COLO668 (cell line): Measurements from ENCODE around the gene NAA60.

Experiments used
- DNase-seq: peaks from one replicate; lab custom pipeline; 2025; ENCODE audit not compliant: unreplicated experiment; lab: John Stamatoyannopoulos, UW

NAA60 gene

GRCh38 chr16:3508736-3509135, 65.3 kb downstream of the NAA60 start:
- DNase-seq, result no peak

DNA sequence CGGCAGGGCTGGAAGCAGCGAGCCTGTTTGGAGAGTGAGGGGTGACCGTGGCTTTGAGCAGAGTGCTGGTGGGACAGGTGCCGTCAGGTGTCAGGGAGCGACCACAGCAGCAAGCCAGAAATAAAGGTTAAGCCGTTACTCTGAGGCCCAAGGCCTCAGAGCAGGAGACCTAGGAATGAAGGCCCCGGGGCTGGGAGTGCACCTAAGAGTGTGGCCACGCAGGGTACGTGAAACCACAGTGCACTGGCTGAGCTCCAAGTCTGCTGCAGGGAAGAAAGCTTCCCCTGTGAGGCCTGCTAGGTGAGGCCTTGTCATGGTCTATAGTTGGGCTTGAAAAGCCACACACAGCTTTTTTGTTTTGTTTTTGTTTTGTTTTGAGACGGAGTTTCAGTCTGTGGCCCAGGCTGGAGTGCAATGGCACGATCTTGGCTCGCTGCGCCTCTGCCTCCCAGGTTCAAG, 66.0 kb downstream of the NAA60 start:
- no peak for DNase-seq

DNA sequence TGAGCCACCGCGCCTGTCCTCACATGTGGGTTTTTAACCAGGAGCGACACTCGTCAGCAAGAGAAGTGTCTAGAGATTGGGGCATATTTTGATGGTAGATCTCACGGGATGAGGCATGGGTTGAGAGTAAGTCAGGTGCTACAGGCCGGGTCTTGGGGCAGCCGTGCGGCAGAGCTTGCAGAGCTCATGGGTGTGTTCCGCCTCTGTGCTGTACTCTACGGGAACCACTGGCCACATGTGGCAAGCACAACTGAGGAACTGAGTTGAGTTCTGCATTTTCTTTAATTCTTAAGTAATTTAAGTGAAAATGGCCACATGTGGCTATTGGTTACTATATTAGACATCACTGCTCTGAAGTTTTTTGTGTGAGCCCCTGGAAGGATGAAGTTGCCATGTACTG, 66.9 kb downstream of the NAA60 start:
- DNase-seq, result no peak

DNA sequence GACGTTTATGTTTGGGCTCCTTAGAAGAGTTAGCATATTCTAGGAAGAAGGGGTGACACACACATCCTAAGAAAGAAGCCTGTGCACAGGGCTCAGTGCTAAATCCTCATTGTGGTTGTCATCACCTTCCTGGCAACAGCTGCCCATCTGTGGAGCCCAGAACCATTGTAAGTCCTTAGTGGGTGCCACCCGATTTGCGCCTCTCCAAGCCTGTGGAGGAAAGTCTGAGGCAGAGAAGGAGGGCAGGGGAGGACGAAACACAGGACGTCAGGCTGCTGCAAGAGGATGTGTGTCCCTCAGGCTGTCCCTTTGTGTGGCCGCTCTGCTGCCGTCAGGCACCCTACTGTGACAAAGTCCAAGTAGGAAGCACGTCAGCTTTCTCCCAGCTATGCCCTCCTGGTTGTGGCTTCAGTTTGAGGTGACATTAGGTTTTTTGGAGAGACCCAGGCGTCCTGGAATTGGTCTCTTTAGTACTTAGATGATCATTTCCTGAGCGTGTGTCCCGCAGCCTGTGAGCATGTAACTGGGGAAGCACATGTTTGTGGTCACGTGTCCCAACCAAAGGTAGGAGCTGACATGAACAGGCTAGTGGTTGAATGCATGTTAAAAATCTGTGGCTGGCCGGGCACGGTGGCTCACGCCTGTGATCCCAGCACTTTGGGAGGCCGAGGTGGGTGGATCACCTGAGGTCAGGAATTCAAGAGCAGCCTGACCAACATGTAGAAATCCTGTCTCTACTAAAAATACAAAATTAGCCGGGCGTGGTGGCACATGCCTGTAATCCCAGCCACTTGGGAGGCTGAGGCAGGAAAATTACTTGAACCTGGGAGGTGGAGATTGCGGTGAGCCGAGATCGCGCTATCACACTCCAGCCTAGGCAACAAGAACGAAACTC, 68.1 kb downstream of the NAA60 start:
- no peak for DNase-seq

GRCh38 chr16:3513892-3514583, 70.6 kb downstream of the NAA60 start:
- no peak for DNase-seq

- DNase-seq, result no peak
Observed at GRCh38 chr16:3514621-3515020, 71.1 kb downstream of the NAA60 start.

DNA sequence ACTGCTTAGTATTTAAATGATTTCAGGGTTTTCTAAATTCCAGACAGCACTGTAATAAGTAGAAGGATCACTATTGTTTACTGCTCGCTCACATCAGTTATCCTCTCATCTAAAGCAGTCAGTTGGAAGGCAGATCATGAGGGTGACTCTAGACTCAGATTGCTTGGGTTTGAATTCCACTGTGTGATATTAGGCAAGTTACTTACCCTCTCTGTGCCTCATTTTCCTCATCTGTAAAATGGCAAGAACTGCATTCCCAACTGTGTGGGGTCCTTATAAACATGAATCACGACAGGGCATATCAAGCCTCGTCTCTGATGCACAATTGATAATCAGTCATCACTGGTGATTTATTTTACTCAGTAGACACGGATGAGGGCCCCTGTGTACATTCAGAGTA, 72.4 kb downstream of the NAA60 start:
- DNase-seq, result no peak

DNA sequence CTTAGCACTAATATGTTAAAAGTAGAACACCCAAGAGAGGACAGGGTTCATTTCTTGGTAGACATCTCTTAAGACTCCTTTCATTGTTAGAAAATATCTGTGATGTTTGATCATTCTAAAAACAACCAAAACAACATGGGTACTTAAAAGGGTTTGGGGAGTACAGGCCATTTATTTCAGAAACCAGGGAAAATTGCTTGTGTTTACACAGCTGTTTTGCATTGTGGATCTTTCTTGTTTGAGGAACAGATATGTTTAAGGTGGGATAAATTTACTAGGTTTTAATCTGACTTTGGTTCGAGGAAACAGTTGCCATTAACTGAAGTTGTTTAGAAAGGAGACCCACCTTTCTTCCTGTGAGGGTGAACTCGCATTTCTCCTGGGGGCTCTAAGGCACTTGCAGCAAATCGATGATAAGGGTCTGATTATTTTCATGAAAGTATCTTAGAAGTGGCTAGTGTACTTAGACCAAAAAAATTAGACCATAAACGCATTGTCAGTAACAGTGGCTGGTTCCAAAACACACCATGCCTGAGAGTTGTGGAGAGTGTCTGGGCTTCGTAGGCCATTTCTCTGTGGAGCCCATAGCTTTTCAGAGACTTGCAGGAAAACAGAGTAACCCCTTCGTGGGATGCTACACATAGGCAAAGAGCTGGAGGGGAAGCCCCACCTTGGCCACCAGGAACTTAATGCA, 75.0 kb downstream of the NAA60 start:
- DNase-seq, result no peak

GRCh38 chr16:3518986-3519348, 75.5 kb downstream of the NAA60 start:
- DNase-seq, result no peak

GRCh38 chr16:3519581-3519980, 76.1 kb downstream of the NAA60 start:
- DNase-seq, result no peak

- no peak for DNase-seq
Observed at GRCh38 chr16:3520413-3520812, 76.9 kb downstream of the NAA60 start.

DNA sequence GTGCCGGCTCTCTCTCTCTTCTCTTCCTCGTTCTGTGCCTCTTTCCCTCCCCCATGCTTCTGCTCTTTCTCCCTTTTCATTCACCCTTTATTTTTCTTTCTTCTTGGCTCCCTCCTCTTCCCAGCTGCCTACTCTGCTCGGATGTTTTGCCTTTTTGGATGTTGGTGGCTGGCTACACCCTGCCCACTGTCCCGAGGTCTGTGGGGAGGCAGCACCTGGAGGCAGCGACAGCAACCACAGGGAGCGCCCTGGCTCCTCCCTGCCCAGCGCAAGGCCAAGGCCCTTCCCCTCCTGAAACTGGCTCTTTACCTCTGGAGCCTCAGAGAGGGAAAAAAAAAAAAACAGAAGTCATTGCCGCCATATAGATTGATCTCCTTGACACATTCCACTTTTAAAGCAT, 77.4 kb downstream of the NAA60 start:
- DNase-seq, result no peak

- DNase-seq, result no peak
Observed at GRCh38 chr16:3523281-3523680, 79.8 kb downstream of the NAA60 start.

- DNase-seq, result no peak
Observed at GRCh38 chr16:3525951-3526350, 82.5 kb downstream of the NAA60 start.

DNA sequence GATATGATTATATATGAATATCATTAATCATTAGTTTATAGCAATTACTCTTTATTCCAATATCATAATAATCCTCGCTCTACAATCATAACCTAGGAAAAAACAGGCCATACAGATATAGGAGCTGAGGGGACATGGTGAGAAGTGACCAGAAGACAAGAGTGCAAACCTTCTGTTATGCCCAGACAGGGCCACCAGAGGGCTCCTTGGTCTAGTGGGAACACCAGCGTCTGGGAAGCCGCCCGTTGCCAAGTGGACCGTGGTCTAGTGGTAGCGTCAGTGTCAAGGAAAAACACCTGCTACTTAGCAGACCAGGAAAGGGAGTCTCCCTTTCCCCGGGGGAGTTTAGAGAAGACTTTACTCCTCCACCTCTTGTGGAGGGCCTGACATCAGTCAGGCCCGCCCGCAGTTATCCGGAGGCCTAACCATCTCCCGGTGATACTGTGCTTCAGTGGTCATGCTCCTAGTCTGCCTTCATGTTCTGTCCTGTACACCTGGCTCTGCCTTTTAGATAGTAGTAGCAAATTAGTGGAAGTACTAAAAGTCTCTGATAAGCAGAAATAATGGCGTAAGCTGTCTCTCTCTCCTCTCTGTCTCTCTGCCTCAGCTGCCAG, 83.8 kb downstream of the NAA60 start:
- peak; percentile 79 for DNase-seq

DNA sequence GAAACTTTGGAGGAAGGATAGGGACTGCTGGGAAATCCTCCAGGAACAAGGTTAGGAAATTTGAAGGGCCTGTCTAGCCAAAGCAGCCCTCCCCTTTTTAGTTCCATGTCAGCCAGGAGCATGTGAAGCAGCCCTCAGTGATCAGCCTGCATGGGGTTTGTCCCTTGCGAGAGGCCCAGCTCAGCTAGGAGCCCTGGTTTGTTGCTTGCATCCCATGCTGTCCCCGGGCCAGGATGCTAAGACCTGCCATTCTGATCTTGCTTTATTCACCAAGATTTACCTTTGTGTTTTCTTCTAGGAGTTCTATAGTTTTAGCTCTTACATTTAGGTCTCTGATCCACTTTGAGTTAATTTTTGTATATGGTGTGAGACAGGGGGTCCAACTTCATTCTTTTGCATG, 84.9 kb downstream of the NAA60 start:
- DNase-seq, result no peak

DNA sequence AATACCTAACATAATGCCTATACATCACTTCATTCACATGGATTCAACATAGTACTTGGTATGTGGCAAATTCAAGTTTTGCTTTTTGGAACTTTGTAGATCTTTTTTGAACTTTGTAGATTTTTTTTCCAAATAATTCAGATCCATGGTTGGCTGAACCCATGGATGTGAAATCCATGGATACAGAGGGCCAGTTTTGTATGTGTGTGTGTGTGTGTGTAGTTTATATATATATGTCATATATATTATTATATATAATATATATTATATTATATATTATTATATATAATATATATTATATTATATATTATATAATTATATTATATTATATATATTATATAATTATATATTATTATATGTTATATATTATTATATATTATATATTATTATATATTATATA, 85.7 kb downstream of the NAA60 start:
- no peak for DNase-seq

GRCh38 chr16:3530371-3530914, 87.0 kb downstream of the NAA60 start:
- no peak for DNase-seq

DNA sequence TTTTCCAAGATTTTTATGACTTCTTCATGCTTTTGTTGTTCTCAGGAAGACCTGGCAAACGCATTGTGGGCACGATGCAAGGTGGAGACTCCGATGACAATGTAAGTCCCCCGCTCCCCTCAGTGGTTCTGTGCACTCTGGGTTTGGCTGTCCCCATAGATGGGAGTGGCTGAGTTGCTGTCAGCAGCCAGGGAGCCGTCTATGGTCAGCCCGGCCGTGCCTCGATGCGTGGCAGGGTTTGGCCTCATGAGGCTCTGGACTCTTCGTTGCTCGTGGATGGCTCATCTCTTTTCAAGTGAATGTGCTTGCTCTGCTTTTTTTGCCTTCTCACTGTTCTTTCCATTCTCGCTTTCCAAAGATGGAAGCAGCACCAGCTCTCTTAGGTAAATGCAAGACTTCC, 89.3 kb downstream of the NAA60 start:
- DNase-seq, result no peak

- no peak for DNase-seq
Observed at GRCh38 chr16:3534126-3534525, 90.6 kb downstream of the NAA60 start.

- no peak for DNase-seq
Observed at GRCh38 chr16:3536271-3536731, 92.8 kb downstream of the NAA60 start.
